EH (cell line): ENCODE measurements around the gene UNC13D.

Source experiments
- DNase-seq: peaks from one replicate; pipeline ENCODE4 v3.0.0-alpha.2; 2015; ENCODE audit warnings: low read depth

The UNC13D gene

GRCh38 chr17:75834279-75834920, 9.8 kb downstream of the UNC13D start:
- no peak for DNase-seq

GRCh38 chr17:75832652-75833400, 11.4 kb downstream of the UNC13D start:
- no peak for DNase-seq

- DNase-seq: peak; percentile 76
Measured at GRCh38 chr17:75832164-75832651, 12.0 kb downstream of the UNC13D start.

- no peak for DNase-seq
Measured at GRCh38 chr17:75831032-75831571, 13.1 kb downstream of the UNC13D start.

- DNase-seq: no peak
Measured at GRCh38 chr17:75830164-75831031, 13.8 kb downstream of the UNC13D start.

- DNase-seq: no peak
Measured at GRCh38 chr17:75829747-75830146, 14.5 kb downstream of the UNC13D start.

GRCh38 chr17:75828741-75829140, 15.5 kb downstream of the UNC13D start:
- no peak for DNase-seq

- no peak for DNase-seq
Measured at GRCh38 chr17:75828076-75828400, 16.2 kb downstream of the UNC13D start.

- DNase-seq: peak; percentile 59
Measured at GRCh38 chr17:75827308-75828075, 16.7 kb downstream of the UNC13D start.

GRCh38 chr17:75826561-75827307, 17.5 kb downstream of the UNC13D start:
- no peak for DNase-seq

GRCh38 chr17:75825748-75826370, 18.3 kb downstream of the UNC13D start:
- no peak for DNase-seq

- no peak for DNase-seq
Measured at GRCh38 chr17:75825149-75825552, 19.1 kb downstream of the UNC13D start.

GRCh38 chr17:75824666-75825065, 19.5 kb downstream of the UNC13D start:
- DNase-seq: no peak

GRCh38 chr17:75824050-75824552, 20.1 kb downstream of the UNC13D start:
- no peak for DNase-seq

- no peak for DNase-seq
Measured at GRCh38 chr17:75823257-75824041, 20.8 kb downstream of the UNC13D start.

GRCh38 chr17:75822800-75823166, 21.4 kb downstream of the UNC13D start:
- DNase-seq: no peak

- DNase-seq: no peak
Measured at GRCh38 chr17:75822119-75822799, 21.9 kb downstream of the UNC13D start.

GRCh38 chr17:75821552-75821951, 22.7 kb downstream of the UNC13D start:
- DNase-seq: no peak
